SIG-M5 (cell line): Measurements from ENCODE around the gene ABI3.

Source experiments
- DNase-seq: peaks from one replicate; lab custom pipeline; 2025; lab: John Stamatoyannopoulos, UW

ABI3 gene

DNA sequence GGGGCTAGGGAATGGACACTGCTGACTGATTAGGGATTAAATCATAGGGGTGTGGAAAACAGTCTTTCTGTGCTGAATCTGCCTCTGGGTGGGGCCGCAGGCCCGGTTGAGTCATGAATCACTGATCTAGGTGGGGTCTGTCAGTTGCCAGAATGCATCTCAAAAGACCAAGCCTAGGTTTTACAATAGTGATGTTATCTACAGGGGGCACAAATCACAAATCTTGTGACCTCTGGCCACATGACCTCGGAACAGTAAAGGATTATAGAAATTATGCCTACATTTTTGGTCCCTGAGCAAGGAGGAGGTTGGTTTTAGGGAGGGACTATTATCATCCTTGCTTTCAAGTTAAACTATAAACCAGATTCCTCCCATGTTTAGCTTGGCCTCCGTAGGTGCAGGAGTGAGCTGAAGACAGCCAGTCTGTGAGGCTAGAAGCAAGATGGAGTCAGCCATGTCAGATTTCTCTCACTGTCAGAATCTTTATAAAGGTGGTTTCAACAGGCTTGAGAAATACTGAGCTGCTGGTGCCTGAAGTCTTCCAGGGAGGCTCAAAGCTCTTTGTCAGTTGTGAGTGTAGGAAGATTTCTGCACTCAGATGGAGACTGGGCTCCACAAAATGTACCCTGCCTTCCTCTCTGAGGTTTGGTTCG is 13.0 kb upstream of the ABI3 start:
- DNase-seq, result no peak

DNA sequence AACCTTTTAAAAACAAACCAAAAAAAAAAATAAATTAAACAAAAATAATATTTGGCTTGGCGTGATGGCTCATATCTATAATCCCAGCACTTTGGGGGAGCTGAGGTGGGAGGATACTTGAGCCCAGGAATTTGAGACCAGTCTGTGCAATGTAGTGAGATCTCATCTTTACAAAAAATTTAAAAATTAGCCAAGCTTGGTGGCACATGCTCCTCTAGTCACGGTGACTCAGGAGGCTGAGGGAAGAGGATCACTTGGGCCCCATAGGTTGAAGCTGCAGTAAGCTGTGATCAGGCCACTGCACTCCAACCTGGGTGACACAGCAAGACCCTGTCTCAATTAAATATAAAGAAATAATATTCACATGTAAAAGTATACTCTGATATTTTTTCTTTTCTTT is 12.3 kb upstream of the ABI3 start:
- no peak for DNase-seq

DNA sequence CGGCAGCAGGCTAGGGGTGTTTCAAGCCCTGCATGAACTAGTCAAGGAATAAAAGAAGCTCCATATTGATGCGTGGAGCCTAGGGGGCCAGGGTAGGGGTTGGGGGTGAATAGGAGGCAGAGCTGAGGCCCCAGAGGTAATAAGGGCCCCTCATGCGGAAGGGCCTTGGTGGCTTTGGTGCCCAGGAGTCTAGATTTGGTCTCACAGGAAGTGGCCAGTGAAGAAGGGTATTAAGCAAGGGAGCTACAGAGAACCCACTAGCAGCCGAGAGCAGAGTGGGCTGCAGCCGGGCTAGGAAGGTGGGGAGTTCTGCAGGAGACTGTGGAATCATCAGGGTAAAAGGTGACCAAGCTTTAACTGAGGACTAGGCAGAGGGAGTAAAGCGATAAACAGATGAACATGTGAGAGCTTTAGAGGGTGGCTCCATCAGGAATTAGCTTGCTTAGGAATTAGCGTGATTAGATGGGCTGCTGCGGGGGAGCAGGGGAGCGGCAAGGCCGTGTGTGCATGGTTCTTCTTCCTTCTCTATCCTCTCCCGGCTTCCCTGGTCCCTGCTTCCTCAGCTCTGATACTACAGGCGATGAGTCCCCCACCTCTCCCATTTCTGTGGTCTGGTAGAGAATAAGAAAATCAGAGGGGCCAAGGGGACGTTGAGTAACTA is 10.0 kb upstream of the ABI3 start:
- no peak for DNase-seq

DNA sequence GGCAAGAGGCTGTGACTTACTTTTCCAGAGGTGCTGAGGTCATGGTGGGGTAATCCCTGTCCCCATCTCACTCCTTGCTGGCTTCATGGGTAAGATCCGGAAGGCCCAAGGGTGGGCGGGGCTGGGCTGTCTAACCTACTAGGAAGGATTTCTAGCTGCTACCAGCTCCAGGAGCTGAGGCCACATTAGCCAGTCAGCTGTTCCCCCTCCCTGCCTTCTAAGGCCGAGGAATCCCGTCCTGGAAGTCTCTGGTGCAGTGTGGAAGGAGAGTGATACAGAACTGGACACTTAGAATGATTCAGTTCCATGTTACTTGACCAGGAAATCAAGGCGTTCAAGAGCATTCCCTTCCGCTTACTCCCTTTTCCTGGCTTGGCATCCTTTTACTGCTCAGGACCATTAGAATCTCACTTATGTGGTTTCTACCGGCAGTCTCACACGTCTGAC is 9.0 kb upstream of the ABI3 start:
- DNase-seq, result no peak

DNA sequence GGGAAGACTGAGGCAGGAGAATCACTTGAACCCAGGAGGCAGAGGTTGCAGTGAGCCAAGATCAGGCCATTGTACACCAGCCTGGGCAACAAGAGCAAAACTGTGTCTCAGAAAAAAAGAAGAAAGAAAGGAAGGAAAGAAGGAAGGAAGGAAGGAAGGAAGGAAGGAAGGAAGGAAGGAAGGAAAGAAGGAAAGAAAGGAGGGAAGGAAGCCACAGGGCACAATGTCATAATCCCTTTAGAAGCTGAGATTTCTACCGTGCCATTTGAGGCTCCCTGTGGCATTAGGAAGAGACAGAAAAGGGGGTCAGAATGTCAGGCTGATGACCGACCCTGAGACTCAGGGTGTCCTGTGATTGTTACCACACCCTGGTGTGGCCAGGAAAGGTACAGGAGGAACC is 6.7 kb upstream of the ABI3 start:
- DNase-seq, result no peak

DNA sequence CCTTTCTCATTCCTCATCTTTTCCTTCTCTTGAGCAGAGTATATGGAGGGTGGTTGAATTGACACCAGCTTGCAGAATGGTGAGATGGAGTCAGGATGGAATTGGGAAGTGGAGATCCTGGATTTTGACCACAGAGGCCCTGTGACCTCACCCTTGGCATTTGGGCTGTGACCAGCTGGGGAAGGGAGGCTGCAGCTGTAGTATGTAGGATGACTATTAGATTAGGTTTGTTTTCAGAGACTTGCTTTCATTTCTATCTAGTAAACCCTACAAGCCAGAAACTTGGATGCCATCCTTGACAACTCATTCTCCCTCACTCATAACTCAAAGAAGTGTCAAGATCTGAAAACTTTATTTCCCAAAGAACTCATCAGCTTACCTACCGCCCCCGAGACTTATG is 6.0 kb upstream of the ABI3 start:
- no peak for DNase-seq

DNA sequence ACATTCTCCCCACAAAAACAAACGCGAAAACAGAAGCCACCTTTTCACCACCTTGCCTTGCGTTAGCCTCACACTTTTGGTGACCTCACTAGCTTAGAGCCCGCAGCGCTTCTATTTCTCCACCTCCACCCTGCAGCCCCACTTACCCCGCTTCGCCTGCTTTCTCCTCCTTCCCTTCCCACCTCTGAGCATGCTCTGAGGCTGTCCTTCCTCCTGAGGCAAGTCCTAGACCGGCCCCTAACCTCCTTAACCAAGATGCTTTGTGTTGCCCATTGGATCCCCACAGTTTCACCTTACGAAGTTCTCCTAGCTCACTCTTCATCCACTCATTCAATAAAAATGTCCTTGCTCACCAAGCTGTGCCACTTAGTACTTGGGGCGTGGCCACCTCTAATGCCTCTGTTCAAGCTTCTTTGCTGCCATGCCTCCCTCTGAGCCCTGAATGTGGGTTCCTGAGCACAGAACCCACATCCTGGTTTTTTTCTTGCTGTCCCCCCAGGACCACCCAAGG is 1.4 kb upstream of the ABI3 start:
- DNase-seq, result no peak

DNA sequence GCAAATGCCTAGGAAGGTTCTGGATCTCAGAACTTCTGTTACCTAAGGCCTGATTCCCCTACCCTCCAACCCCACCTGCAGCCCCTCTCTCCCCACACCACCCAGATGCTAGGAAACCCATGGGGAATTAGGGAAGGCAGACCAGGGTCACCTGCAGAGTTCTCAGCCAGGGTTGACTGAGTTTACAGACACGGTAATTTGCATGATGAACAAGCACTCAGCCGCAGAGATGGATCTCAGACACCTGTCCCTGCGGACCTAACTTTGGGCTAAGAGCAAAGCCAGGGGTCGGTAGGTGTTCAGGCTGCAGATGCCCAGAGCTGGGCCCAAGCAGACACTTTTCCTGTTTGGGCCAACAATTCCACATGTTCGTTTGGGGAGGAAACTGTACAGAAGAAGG is 2.9 kb downstream of the ABI3 start:
- no peak for DNase-seq

DNA sequence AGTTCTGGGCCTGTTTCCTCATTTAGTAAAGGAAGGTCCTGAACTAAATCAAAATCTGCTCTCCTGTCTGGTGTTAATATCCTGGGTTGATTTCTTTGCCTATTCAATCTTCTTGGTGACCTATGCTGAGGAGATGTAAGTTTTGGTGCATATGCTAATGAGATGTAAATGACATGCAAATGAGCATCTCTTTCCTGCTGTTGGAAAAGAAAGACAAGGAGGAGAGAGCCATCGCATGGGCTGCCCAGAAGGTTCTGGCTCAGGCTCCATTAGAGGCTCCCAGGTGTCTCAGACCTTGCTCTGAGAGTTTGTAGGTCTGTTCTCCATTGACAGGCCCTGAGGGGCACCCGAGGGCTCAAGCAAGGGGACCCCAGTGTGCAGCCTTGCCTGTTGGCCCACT is 3.3 kb downstream of the ABI3 start:
- no peak for DNase-seq

DNA sequence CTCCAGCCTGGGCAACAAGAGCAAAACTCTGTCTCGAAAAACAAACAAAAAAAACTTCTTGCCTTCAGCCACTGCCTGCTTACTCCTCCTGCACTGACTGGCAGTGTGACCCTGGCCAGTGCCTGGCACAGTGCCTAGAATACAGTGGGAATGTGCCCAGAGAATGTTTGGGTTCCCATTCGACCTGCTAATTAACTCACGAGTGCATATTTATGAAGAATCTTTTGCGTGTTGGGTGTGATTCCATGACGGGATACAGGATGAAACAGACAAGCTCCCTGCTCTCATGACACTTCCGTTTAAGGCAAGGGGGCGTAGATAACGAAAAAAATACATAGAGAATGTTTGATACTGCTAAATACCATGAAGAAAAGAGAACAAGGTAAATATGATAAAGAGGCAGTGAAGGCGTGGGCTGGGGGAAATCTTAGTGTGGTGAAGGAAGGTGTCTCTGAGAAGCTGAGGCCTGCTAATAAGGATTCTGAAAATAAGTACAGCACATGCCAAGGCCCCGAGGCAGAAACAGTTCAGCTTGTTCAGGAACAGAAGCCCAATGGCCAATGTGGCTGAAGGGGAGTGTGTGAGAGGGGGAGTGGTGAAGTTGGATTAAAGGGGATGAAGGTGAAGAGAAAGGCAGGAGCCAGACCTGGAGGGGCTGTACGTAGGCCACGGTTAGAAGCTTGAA is 4.3 kb downstream of the ABI3 start:
- DNase-seq, result no peak

DNA sequence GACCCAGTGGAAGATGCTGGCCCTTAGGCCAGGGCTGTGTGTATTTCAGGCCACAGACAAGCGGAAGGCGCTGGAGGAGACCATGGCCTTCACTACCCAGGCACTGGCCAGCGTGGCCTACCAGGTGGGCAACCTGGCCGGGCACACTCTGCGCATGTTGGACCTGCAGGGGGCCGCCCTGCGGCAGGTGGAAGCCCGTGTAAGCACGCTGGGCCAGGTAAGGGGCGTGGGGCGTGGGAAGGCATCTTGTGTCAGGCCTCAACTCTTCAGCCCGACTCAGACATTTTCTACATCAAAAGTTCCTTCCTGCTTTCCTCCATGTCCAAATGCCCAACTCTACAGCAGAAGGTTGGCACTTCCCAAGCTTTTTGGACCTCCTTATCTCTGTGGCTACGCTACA is 6.0 kb downstream of the ABI3 start:
- no peak for DNase-seq

DNA sequence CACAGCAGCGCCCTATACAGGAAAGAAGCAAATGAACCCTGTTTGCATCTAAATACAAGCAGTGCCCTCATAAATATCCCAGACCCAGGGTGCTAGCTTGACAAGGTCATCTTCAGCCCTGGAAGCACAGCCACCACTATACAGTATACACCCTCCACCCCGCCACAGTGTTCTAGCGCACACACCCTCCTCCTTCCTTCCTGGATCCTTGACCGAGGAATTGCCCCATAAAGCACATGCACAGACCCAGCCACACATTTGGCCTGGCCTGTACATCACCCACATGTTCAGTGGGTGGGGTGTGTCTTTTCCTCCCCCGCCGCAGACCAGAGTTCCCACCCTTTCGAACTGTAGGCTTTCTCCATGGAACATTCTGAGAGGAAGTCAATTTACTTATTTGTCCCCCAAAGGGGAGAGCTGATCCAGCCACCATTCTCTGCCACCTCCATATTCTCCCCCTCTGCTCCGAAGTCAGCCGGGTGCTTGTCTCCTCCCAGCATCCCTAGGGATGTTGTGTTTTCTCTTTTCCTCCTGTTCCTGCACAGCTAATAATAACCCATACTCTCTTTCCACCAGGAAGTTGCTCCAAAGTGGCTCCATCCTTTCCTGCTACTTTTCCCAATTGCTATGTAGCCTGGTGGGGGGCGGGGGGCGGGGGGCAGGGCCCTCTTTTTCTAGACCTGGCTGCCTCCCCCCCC is 6.6 kb downstream of the ABI3 start:
- no peak for DNase-seq

DNA sequence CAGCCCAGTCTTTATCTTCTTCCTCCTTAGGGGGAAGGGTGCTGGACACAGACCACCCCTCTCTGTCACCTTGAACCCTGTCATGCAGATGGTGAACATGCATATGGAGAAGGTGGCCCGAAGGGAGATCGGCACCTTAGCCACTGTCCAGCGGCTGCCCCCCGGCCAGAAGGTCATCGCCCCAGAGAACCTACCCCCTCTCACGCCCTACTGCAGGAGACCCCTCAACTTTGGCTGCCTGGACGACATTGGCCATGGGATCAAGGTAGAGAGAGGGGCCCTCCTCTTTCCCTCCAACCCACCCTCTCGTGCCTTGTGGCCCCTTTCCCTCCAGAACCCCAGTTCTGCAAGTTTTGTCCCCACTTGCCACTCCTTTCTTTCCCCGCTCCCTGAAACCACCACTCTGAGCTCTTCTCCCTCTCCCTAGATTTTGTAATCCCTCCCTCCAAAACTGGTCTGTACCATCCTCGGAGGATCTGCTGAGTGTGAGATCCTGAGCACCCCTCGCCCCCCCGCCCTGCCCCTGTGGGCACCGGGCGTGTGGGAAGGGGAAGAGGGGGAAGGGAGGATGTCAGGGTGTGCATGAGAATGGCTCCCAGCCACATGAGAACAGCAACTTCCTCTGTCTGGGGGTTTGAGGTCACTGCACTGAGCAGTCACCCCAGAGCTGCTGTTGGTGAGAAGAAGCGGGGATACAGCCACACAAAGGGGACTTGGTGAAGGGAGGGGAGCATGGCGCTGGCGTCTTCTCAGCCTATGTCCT is 7.3 kb downstream of the ABI3 start:
- DNase-seq, result no peak

DNA sequence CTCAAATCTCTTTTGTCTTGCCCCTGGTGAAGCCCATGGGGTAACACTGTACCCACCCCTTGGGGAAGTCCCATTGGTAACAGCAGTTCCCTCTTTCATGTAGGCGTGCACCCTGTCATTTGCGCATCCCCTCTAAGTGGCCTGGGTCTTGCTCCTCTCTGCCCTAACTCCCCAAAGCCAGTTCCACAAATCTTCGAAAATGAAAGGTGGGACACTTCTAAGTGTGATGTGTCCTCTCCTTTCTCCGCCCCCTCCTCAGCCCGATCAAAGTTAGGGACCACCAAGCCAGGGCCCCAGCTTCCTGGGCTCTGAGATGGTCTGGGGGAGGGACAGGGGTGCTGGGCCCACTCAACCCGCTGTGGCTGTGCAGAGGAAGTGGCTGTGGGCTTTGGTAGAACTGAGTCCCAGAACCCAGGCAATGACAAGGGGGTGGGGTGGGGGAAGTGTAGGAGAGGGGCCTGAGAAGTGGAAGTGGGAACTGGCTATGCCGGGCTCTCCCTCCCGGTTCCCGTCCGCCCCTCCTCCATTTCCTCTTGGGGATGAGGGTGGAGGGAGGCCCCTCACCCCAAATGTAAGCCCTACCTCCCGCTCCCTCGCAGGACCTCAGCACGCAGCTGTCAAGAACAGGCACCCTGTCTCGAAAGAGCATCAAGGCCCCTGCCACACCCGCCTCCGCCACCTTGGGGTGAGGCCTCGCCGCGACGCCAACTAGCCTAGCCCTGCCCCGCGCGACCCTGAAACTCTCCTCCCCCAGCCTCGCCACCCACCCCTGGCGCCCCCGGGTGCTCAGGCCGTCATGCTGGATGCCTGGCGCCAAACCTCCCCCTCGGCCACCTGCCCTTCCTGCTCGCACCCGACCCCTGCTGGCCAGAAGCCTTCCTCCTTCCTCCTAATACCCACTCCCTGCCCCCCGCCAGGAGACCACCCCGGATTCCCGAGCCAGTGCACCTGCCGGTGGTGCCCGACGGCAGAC is 8.7 kb downstream of the ABI3 start:
- DNase-seq, result no peak

DNA sequence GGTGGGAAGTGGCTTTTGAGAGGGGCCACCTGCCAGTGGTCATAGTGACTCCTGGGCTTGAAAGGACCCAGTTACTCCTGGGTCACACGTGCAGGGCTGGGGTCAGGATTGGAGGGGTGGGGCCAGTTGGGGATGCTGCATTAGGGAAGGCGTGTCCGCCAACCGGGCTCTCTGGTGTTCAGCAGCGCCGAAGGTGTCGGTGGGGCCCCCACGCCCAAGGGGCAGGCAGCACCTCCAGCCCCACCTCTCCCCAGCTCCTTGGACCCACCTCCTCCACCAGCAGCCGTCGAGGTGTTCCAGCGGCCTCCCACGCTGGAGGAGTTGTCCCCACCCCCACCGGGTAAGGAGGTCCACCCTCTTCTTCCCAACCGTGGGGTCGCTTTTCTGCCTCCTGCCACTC is 9.5 kb downstream of the ABI3 start:
- DNase-seq, result no peak

DNA sequence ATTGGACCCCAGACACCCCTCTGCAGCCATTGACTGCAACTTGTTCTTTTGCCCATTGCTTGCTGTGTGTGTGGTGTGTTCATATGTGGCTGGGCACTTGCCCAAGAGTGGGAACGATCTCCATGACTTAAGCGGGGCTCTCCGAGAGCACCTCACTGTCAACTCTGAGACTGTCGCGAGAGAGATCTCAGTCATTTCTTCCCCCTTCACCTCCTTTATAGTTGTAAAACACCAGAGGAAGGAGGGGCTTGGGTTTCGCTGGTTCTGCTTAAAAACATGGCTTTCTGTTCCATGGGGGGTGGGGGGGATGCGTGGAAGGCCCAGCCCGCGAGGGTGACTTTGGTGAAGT is 12.6 kb downstream of the ABI3 start:
- no peak for DNase-seq

DNA sequence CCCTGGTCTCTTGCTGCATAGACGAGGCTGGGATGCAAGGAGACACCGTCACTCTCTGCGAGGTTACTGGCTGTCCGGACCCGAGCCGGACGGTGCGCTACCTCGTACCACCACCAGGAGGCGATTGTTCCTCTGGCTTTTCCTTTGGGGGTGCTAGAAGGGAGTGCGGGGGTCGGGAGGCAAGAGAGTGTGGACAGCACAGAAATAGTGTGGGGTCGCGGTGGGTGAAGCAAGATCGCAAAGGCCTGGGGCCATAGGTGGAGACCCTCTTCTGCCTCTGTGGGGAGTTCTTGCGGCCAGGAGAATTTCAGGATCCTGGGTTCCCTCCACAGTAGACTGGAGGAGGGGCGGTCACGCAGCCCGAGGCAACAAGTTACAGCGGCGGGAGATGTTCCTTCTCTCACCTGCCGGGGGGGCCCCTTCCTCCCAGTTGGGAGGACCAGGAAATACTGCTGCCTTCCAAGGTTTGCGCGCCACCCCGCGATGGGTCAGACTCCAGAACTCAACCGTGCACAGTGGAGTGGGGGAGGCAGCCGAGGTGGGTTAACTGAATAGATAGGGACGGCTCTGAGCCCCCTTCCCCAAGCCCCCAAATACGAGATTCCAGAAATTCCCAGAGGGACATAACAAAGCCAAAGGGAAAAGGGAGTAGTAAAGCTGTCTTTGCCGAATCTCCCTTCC is 13.2 kb downstream of the ABI3 start:
- DNase-seq, result no peak

DNA sequence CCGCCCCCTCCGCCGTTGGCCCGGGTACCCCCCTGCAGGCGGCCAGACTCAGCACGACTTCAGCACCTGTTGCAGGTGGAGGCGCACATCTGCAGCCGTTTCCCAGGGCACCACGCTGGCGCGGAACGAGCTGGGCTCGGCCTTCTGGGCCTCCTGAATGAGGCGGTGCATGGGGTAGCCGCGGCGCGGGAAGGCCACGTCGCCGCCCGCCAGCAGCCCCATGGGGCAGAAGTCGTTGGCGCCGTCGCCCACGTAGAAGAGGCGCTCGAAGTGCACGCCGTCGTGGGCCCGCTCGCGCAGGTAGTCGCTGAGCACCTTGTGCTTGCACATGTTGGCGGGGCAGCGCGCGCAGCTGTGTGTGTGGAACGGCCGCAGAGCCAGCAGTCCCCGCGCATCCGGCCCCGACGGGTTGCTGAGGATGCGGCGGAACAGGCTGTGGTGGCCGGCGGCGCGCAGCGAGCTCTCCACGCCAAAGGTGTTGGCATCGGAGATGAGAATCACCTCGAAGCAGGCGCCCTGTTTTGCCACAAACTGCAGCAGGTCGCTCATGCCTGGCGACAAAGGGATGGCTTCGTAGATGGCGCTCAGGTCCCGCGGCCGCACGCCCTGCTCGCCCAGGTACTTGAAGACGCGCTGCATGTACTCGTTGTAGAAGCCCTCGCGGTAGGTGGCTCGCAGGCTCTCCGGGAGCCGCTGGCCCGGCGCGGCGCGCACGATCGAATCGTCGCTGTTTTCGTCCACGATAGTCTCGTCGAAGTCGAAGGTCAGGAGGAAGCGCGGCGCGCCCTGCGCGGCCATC is 13.9 kb downstream of the ABI3 start:
- no peak for DNase-seq

DNA sequence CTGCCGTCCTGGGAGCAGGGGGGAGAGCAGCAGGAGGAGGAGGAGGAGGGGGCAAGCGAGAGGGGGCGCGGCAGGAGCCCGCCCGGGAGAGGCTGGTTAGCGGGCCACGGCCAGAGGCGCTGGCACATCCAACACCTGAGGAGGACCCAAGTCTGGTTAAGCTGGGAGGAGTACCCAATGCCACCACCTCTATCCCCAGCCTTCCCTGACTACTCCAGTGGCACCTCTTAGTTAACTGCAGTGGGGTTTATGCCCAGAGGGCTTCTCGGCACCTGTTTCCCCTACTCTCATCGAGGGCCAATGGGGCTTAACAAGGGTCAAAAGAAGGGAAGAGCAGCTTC is 14.5 kb downstream of the ABI3 start:
- no peak for DNase-seq
